Activated CD4-positive, alpha-beta T cell treated with anti-CD3 and anti-CD28 coated beads, Interleukin-2, amount 50 U/mL, for 24 hours (primary cell): ENCODE results near the gene ZNF574.
"Not testable (repeated sequence)": the region's sequence is repeated elsewhere in the genome, so short reads cannot be mapped to it uniquely, and the experiment has no call there.

Experiments used
- DNase-seq, 2 donors: peaks; one replicate each; pipeline ENCODE4 v3.0.0-alpha.2; 2020; ENCODE audit warnings: low read depth in 1 of 2, low spot score in 1 of 2

ZNF574 gene

DNA sequence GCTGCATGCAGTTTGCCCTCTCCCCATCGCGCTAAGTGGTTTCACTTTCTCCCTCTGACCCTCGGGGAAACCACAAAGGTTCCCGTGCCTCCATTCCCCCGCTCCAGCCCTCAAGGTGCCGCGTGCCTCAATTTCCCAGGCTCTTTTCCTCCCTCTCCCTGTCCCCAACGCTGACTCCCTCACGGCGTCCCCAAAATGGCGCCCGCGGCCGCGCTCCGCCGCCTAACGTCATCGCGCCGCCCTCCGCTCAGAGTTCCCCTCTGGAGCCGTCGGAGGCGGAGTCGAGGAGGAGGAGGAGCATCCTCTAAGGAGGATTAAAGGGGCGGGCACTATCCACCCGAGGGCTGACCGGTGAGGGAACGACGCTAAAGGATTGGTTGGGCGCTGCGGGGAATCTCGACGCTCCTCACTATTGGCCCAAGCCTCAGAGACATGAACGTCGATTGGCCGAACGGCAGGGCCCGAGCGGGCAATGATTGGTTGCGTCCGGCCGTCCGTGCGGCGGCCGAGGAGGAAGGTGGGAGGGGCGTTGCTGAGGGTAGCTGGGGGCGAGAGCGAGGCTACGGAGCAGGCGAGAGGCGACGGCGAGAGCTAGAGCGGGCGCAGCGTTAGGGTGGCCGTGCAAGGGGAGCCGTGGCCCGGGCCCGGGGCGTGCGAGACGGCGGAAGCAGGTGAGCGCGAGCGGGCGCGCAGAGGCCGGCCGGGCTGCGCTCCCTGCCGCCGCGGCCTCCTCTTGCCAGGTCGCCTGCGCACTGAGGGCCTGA, at the start of gene ZNF574:
Gene ZNF574, plus strand, starts transcription at position 551 of the 764 bp plus-strand sequence. CDS start 2,441 bp downstream, outside the sequence.
- DNase-seq, result peak; percentile 91 to 97

DNA sequence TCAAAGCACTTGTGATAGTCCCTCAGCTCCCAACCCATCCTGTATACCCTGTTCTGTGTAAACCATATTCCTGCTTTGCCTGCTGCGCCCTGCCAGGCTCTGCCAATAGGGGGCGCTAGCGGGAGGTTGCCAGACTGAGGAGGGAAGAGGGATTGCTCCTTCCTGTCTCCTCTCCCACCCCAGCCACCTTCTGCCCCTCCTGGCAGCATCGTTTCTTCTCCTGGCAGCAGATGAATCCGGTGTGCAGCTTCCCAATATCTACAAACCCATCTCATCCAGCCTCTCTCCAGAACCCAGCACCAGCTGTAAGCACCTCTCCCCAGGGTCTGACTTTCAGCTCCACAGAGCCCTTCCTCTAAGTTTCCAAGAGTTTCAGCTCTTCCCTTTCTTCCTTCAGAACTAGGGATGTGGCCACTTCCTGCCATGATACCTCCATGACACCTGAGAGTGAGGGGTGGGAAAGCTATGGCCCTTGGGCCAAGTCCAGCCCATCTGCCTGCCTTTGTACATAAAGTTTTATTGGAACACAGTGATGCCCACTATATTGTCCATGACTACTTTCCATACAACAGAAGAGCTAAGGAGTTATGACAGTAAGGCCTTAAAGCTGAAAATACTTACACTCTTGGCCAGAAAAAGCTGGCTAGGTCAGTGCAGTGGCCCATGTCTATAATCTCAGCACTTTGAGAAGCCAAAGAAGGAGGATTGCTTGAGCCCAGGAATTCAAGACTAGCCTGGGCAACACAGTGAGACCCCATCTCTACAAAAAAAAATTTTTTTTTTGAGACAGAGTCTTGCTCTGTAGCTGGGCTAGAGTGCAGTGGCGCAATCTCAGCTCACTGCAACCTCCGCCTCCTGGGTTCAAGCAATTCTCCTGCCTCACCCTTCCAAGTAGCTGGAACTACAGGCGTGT, 47.4 kb upstream of the ZNF574 start:
- peak in 1 of 2 donors; percentile 5 for DNase-seq

GRCh38 chr19:42030645-42031440, 45.1 kb upstream of the ZNF574 start:
- no peak for DNase-seq

DNA sequence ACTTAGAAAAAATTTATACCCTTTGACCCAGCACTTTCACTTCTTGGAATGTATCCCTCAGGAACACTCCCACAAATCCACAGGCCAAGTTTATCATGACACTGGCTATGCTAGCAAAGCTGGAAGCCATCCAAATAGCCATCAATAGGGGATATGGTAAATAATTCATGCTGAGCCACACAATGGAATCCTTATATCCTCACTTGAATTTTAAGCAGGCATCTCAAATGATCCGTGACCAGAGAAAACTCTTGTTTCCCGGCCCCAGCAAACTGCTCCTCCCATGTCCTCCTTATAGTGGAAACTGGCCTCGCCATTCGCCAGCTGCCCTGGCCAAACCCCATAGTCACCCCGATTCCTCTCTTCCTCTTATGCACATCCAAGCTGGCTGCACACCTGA, 43.5 kb upstream of the ZNF574 start:
- no peak for DNase-seq

GRCh38 chr19:42033413-42033812, 42.6 kb upstream of the ZNF574 start:
- DNase-seq, result no peak

GRCh38 chr19:42034640-42035391, 41.1 kb upstream of the ZNF574 start:
- peak; percentile 24 to 60 for DNase-seq

- DNase-seq, result no peak
Observed at GRCh38 chr19:42037649-42038048, 38.3 kb upstream of the ZNF574 start.

DNA sequence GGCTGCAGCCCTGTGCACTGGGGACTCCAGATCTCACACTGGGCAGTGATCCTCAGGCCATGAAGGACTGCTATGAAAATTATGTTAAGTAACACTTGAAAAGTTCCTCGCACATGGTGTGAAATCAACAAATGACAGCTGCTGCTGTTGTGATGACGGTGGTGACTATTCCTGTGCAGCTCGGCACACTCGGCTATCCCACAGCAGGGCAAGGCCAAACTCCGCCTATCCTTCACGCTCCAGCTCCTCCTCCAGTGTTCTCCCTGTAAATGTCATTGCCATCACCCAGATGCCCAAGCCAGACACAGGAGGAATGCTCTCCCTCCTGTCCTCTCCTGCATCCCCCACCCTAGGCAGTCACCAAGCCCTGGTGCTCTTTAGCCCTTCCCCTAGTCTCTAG, 37.3 kb upstream of the ZNF574 start:
- no peak for DNase-seq

GRCh38 chr19:42040031-42040430, 35.9 kb upstream of the ZNF574 start:
- no peak for DNase-seq

DNA sequence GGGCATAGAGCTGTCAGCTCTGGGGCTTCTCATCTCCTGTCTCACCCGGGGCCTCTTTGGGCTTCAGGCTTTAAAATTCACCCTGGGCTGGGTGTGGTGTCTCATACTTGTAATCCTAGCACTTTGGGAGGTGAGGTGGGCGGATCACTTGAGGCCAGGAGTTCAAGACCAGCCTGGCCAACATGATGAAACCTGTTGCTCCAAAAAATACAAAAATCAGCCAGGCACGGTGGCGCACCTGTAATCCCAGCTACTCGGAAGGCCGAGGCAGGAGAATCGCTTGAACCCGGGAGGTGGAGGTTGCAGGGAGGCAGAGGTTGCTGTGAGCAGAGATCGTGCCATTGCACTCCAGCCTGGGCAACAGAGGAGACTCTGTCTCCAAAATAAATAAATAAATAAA, 35.5 kb upstream of the ZNF574 start:
- not testable (repeated sequence) for DNase-seq

DNA sequence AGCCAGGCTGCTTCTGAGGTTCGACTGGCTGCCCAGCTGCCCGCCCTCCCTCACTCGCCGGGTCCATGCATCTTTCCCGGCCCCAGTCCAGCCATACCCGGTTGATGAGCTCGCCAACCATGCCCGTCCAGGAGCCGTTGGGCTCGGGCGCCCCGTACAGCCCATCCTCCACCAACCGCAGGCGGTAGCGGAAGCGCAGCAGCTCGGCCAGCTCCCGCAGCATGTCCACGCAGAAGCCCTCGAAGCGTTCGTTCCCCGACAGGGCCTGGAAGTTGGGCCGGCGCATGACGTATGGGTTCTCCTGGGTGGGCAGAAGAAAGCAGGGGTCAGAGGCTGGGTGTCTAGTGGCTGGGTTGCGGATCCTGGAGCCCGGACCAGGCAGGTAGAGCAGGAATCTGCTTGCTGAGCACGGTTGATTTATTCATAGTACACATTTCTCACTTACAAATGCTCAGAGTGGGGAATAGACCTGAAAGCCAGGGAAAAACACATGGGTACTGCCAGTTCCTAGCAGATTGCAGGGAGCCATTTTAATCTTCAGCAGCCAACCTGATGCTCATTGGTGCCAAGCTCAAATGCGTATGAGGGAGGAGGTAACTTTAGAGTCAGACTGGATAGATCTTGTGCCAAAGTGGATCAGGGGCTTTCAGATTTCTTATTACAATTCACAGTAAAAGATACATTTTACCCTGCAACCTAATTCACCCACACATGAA, 33.4 kb upstream of the ZNF574 start:
- DNase-seq, result no peak

DNA sequence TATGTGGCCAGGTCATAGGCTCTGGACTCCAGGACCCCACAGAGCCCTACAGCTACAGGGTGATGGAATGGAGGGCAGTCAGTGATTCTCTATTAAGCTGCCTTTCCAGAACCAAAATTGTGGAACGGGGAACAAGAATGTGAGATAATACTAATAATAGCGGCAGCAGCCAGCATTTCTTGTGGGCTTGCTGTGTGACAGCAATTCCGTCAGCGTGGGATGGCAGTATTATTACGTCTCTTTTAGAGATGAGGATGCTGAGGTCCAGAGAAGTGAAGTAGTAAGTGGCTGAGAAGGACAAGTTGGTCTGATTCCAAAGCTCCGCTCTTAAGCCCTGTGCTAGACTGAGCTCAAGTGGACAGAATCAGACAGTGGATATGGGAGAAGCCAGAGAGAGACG, 30.4 kb upstream of the ZNF574 start:
- DNase-seq, result no peak

GRCh38 chr19:42048992-42049391, 27.0 kb upstream of the ZNF574 start:
- no peak for DNase-seq

- no peak for DNase-seq
Observed at GRCh38 chr19:42051166-42052115, 24.5 kb upstream of the ZNF574 start.

- DNase-seq, result no peak
Observed at GRCh38 chr19:42052241-42052863, 23.6 kb upstream of the ZNF574 start.

GRCh38 chr19:42053037-42053935, 22.7 kb upstream of the ZNF574 start:
- DNase-seq, result no peak

GRCh38 chr19:42054205-42054604, 21.8 kb upstream of the ZNF574 start:
- DNase-seq, result no peak
